ENCODE data around the gene UBE2D2. TPM values are rescaled to one million over a fixed set of nuclear protein-coding genes. Genes with fewer than 3 reads are reported as not detected.

Gene UBE2D2
- total RNA-seq, 4 donors from 2014 or later, result 65.2 to 114 (median 85.6) TPM

DNA sequence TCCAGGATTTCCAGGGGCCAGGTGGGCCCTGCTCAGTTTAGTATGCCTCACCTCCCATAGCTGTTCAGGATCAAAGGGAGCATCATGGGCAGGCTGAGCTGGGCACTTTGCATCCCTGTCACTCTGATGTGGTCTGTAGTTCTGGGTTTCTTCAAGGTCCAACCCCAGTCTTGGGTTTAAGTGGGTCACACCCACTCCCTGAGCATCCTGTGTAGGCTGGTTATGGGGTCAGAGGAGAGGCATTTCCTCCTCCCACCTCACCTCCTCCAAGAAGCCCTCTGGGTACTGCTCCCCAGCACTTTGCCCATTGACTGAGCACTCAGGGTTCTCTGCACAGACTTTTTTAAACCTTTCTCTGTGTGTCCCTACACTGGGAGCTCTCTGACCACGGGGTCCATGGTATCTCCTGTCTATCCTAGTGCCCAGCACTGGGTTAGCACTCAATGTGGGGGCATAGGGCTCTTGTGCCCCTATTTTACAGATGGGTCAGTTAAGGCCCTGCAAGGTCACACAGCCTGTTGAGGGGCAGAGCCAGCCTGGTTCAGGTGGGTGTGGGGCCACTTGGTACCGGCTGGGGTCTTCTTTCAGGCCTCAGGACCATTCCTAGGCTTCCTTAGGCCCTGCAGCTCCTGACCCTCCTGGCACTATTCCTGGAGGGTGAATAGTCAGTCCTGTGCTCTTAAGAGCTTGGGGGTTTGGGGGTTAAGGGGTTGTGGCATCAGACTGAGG, 106.0 kb downstream of the UBE2D2 start:
- Histone ChIP-seq H3K4me3 (no peak overlapping the region), H3K27ac (peak overlapping the region; percentile 65 to 94 (median 92)), H3K4me1 (peaks cover 0 to 100% (median 41%) of the 10 kb centered on the region in 3 donors), H3K27me3 (no peaks in the 10 kb centered on the region), H3K36me3 (no peaks in the 10 kb centered on the region), H3K9me3 (no peaks in the 10 kb centered on the region)
- no peak for TF ChIP-seq POLR2A (IDR thresholded peaks at IDR 0.05)
- TF ChIP-seq EP300 (IDR thresholded peaks at IDR 0.05), result no peak
- TF ChIP-seq POLR2AphosphoS5 (IDR thresholded peaks at IDR 0.05), result no peak
- TF ChIP-seq, protein P1, sequence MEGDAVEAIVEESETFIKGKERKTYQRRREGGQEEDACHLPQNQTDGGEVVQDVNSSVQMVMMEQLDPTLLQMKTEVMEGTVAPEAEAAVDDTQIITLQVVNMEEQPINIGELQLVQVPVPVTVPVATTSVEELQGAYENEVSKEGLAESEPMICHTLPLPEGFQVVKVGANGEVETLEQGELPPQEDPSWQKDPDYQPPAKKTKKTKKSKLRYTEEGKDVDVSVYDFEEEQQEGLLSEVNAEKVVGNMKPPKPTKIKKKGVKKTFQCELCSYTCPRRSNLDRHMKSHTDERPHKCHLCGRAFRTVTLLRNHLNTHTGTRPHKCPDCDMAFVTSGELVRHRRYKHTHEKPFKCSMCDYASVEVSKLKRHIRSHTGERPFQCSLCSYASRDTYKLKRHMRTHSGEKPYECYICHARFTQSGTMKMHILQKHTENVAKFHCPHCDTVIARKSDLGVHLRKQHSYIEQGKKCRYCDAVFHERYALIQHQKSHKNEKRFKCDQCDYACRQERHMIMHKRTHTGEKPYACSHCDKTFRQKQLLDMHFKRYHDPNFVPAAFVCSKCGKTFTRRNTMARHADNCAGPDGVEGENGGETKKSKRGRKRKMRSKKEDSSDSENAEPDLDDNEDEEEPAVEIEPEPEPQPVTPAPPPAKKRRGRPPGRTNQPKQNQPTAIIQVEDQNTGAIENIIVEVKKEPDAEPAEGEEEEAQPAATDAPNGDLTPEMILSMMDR (IDR thresholded peaks at IDR 0.05), result no peak
- 83 to 100% methylated on average over 1 to 2 of the region's 2 CpGs for WGBS, 2 donors (ENCODE audit: low coverage in 1 of 2)
- no peak for ATAC-seq

DNA sequence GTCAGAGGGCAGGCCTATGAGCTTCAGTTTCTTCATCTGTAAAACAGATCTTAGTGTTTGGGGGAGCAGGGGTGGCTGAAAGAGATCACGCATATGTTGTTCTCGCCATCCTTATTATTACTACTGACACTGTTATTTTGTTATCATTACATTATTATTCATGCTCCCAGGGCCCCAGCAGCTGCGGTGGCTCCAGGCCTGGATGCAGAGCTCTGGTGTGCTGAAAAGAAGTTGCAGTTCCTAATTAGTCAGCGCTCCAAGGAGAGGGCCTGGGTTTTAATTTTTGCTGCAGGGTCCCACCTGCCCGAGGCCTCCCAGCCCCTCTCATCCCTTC, 106.6 kb downstream of the UBE2D2 start:
- WGBS, 2 donors (ENCODE audit: low coverage in 1 of 2), result 7 to 20% methylated on average over 3 to 5 of the region's 5 CpGs
- Histone ChIP-seq H3K27me3 (no peaks in the 10 kb centered on the region), H3K27ac (peak overlapping the region; percentile 65 to 94 (median 92)), H3K4me1 (peaks cover 0 to 100% (median 41%) of the 10 kb centered on the region in 3 donors), H3K36me3 (no peaks in the 10 kb centered on the region), H3K4me3 (peak overlapping the region; percentile 7 to 61), H3K9me3 (no peaks in the 10 kb centered on the region)
- TF ChIP-seq, protein P1 (IDR thresholded peaks at IDR 0.05), result peak in 1 of 4 experiments; percentile 14
- TF ChIP-seq EP300 (IDR thresholded peaks at IDR 0.05) (no peak), POLR2AphosphoS5 (IDR thresholded peaks at IDR 0.05) (no peak), POLR2A (IDR thresholded peaks at IDR 0.05) (no peak)
- ATAC-seq, result no peak

DNA sequence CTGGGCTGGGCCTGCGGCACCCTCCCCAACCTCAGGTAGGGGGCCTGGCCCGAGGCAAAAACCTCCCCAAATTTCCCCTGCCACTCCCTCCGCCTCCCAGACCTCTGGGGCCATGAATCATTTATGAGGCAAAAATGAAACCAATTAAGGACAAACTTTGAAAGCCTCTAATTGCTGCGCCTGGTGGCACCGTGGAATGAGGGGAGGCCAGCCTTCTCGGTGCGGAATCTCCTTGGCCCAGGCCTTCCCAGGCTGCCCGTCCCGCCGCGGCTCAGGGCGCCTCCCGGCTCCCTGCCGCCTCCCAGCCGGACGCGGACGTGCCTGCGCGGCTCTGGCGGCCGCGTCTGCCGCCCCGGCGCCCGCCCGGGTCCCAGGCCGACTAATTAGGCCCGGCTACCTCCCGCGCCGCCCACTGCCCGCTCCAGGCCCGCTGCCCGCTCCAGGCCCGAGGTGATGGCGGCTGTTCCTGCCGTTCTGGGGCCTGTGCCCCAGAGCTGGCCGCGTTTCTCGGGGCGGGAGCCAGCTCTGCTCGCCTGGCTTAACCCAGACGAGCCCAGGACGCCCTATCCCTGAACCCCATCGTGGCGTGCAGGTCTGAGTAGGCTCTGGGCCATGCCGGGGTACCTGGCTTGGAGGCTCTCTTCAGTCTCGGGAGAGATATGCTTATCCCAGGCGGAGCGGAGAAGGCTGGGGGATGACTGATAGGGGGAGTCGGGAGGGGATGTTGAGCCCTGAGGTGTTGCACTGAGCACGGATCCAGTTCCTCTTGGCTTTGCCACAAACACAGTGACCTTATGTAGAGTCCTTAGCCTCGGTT, 107.1 kb downstream of the UBE2D2 start:
- H3K9me3 ChIP-seq, result no peaks in the 10 kb centered on the region
- peak overlapping the region; percentile 65 to 94 (median 92) for H3K27ac ChIP-seq
- peak overlapping the region; percentile 7 to 61 for H3K4me3 ChIP-seq
- TF ChIP-seq EP300 (IDR thresholded peaks at IDR 0.05) (no peak), POLR2AphosphoS5 (IDR thresholded peaks at IDR 0.05) (peak; percentile 5), POLR2A (IDR thresholded peaks at IDR 0.05) (peak; percentile 54 to 62)
- TF ChIP-seq, protein P1 (IDR thresholded peaks at IDR 0.05), result peak in 1 of 4 experiments; percentile 4
- H3K36me3 ChIP-seq, result no peaks in the 10 kb centered on the region
- peak; percentile 56 for ATAC-seq
- peaks cover 0 to 100% (median 41%) of the 10 kb centered on the region in 3 donors for H3K4me1 ChIP-seq
- H3K27me3 ChIP-seq, result no peaks in the 10 kb centered on the region
- 3% methylated on average over 3 of the region's 55 CpGs; no CpG with 5 or more reads in 1 of the 2 donors for WGBS, 2 donors (ENCODE audit: low coverage in 1 of 2)

DNA sequence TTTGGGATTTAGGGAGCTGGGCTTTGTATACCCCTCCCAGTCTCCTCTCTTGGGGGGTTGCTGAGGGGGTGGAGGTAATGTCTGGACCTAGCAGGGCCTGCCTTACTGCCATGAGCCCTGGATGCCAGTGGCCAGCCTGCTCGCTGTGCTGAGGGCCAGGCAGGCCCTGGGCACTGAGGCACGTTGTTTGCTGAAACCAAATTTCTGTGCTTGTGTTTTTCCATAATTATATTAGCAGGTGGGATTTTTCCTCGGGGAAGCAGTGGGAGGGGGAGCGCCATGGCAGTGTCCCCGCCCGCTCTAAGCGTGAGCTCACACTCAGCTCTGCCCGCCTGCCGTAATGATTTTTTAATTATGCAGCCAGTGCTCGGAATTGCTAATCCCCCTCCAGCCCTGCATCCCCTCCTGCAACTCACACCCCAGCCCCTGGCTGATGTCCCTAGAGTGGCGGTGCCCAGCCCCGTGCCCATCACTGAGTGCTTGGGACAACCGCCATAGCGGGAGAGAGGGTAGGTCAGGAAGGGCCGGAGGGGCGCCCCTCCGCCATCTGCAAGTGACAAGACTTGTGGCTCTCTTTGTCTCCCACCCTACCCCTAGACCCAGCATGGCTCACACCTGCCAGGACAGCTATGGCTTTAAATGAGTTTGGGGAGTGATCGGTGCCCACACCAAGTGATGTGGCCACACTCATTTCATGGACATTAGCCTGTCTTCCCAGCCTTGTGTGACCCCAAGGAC, 108.0 kb downstream of the UBE2D2 start:
- peak overlapping the region; percentile 65 to 94 (median 92) for H3K27ac ChIP-seq
- ATAC-seq, result no peak
- H3K36me3 ChIP-seq, result no peaks in the 10 kb centered on the region
- H3K9me3 ChIP-seq, result no peaks in the 10 kb centered on the region
- TF ChIP-seq, protein P1 (IDR thresholded peaks at IDR 0.05), result no peak
- no peak for TF ChIP-seq EP300 (IDR thresholded peaks at IDR 0.05)
- TF ChIP-seq POLR2AphosphoS5 (IDR thresholded peaks at IDR 0.05), result no peak
- no peak for TF ChIP-seq POLR2A (IDR thresholded peaks at IDR 0.05)
- H3K4me1 ChIP-seq, result peaks cover 0 to 100% (median 41%) of the 10 kb centered on the region in 3 donors
- WGBS, 2 donors (ENCODE audit: low coverage in 1 of 2), result 79% methylated on average over 4 of the region's 18 CpGs; no CpG with 5 or more reads in 1 of the 2 donors
- H3K27me3 ChIP-seq, result no peaks in the 10 kb centered on the region
- peak overlapping the region in 1 of 2 donors; percentile 61 for H3K4me3 ChIP-seq

Data from gastroesophageal sphincter (tissue), 4 donors.